HG02885 (cell line): ENCODE results near the gene GAST.
"Not testable (repeated sequence)": the region's sequence is repeated elsewhere in the genome, so short reads cannot be mapped to it uniquely, and the experiment has no call there.

Experiments
- ATAC-seq: cut with Tn5 transposase; IDR thresholded peaks from one replicate; pipeline ENCODE4 v1.9.1; 2021; ENCODE audit warnings: mild to moderate bottlenecking; ENCODE audit not compliant: unreplicated experiment, poor library complexity

The GAST gene

DNA sequence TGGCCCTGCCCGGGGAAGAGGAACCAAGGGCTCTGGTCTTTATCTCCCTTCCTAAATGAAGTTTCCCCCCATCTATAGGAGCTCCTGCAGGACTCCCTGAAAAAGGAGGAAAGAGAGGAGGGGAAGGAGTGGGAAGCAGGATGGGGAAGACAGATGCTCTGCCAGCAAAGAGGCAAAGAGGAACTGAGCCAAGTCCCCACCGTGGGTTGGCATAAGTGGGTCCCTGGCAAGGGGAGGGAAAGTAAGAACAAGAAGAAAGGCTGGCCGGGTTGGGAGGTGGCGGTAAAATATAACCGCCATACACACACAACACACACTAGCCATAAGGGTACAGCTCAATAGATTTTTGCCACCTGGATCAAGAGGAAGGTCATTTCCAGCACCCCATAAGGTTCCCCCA lies 29.5 kb upstream of the GAST start:
- no peak for ATAC-seq

DNA sequence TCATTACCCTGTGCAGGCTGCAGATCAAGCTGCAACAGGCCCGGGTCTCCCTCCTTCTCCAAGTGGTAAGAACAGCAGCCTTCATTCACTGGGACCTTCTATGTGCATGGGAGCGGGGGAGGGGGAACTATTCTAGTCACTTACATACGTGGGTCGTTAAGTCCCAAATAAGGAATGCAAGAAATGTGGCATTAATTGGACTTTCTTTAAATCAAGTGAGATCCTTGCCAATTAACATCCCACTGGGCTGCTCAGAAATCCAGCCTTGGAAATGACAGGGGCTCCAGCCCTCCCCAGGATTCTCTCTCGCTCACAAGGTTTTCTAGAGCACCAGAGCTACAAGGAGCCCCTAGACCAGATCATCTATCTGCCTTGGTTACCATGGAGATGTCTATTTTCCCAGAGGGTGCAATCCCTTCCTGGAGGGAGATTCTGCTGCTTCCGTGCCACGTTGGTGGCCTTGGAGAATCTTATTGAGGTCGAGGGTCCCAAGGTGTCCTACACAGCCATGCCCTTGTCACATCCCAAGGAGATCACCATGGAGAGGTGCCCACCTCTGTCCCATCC lies 28.6 kb upstream of the GAST start:
- no peak for ATAC-seq

DNA sequence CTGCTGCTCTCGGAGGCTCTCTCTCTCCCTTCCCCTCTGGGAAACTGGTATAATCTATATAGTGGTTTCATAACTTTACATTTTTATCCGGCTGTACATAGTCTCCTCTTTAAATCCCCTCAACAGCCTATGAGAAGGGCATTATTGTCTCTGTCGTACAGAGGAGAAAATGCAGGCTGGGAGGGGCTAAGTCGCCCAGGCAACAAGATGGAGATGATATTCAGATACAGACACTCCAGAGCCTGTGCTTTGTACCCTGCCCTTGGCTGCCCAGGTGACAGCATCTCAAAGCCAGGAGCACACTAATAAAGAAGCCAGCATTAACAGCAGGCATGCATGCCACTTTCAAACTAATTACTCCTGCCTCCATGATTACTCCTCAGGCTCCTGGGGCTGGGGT lies 28.1 kb upstream of the GAST start:
- ATAC-seq = no peak

DNA sequence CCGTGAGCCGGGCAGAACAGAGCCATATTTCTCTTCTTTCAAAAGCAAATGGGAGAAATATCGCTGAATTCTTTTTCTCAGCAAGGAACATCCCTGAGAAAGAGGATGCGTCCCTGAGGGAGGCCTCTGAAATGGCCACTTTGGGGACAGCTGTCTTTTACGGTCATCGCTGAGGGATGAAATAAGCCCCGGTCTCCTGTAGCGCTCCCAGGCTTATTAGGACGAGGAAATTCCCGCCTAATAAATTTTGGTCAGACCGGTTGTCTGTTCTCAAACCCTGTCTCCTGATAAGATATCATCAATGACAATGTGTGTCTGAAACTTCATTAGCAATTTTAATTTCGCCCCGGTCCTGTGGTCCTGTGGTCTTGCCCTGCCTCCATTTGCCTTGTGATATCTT lies 26.4 kb upstream of the GAST start:
- ATAC-seq = not testable (repeated sequence)

DNA sequence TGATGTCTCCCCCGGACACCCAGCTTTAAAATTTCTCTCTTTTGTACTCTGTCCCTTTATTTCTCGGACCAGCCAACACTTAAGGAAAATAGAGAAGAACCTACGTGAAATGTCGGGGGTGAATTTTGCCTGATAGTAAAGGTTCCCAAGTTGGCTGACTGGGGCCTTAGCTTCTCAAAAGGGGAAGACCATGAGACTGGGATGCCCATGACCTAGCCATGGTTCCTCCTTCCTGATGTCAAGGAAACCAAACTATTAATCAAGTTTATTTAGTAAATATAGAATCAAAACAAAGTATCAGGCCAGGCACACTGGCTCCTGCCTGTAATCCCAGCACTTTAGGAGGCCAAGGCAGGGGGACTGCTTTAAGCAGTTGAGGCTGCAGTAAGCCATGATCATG lies 25.9 kb upstream of the GAST start:
- no peak for ATAC-seq

DNA sequence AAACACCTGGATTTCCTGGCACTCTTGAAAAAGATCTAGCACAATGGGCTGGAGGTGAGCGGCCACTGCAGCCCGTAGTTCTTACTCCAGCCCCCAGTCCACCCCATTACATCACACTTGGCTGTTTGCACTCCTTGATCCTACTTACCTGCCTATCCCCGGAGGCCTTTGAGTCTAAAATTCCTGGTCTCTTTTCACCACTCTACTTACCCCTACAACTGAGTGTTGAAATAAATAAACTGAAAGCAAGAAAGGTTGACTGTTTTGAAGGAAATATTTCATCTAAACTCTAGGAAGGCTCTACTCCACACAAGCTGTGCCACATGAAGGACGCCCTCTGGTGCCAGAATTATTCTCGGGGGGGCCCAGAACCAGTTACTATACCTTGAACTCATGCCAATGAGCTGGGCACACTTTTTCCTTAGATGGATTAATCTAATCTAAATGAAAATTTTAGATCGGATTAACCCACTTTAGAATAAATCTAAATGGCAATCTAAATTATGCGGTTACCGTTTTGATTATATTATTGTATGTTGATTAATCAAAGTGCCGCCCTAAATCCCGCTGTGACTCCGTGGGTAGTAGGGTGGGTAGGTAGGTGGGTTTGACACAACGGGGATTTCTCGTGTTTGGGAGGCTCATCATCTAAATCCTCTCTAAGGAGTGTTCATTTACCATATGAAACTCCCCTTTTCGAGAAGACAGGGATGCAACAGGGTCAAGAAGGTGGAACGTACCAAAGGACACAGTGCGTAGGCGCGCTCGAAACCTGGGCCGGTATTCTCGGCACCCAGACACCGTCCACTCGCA lies 24.1 kb upstream of the GAST start:
- ATAC-seq = peak; percentile 8

DNA sequence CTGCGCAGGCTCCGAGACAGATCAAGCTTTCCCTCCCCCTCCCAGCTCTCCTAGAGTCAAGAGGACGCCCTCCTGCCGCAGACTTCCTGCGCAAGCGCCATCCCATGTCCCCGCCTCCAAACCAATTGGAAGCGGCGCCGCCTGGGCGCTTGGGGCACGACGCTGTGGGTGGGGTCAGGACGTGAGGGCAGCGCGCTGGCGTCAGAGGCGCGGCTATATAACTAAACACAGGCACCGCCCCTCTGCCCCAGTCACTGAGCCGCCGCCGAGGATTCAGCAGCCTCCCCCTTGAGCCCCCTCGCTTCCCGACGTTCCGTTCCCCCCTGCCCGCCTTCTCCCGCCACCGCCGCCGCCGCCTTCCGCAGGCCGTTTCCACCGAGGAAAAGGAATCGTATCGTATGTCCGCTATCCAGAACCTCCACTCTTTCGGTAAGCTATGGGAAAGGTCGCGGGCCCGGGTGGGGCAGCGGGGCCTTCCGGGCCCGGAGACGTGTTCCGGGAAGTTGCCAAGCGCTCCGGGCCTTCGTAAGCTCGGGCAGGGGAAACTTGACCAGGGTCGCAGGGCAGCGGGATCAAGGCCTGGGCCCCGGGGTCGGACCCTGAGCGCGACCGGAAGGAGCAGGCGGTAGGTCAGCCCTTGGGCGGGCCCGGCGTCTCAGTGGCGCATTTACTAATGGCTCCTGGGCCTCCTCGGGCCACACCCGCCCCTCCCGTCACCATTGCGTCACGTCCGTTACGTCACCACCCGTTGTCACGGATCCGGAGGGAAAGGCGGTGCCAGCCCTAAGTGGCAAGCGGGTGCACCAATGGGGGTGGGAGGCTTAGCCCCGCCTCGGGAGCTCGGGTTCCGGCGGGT lies 23.3 kb upstream of the GAST start, which contains the start of gene EIF1:
EIF1 (plus strand) TSS at position 245 of the 856 bp plus-strand sequence; CDS start at position 399, 154 bp downstream.
- peak; percentile 76 for ATAC-seq

DNA sequence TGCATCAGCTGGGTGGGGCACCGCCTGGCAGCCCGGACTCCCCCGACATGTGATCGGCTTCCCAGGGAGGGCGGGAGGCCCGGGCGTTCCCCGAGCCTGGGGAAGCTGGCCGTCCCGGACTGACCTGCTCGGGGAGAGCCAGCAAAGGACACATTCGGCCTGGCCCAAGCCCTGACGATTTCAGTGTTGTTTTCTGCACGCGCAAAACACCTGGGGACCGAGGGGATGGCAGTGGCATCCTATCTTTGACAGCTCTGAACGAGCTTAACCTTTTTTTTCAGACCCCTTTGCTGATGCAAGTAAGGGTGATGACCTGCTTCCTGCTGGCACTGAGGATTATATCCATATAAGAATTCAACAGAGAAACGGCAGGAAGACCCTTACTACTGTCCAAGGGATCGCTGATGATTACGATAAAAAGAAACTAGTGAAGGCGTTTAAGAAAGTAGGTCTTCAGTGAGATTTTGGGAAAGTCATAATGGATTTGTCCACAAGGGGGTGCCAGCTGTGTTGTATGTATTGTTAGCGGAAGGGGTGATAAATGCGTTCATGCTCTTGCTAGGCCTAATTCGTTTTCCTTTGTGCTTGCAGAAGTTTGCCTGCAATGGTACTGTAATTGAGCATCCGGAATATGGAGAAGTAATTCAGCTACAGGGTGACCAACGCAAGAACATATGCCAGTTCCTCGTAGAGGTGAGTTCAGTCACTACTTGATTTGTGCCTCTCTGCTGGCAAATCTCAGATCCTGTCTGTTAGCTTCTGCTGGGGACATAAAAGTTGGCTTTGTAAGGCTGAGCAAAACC lies 22.4 kb upstream of the GAST start:
- no peak for ATAC-seq

DNA sequence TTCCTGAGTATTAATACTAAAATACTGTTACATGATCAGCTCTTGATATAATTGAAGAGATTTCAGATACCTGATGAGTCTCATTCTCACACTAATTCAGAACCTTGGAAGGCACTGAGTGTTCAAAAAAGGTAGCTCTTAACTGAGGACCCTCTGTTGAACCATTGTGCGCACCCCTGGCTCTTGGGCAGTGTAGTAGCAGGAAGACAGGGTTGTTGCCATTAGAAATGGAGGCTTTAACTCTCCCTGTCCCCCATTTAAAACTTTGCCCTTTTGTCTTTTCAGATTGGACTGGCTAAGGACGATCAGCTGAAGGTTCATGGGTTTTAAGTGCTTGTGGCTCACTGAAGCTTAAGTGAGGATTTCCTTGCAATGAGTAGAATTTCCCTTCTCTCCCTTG lies 21.6 kb upstream of the GAST start:
- ATAC-seq = no peak

DNA sequence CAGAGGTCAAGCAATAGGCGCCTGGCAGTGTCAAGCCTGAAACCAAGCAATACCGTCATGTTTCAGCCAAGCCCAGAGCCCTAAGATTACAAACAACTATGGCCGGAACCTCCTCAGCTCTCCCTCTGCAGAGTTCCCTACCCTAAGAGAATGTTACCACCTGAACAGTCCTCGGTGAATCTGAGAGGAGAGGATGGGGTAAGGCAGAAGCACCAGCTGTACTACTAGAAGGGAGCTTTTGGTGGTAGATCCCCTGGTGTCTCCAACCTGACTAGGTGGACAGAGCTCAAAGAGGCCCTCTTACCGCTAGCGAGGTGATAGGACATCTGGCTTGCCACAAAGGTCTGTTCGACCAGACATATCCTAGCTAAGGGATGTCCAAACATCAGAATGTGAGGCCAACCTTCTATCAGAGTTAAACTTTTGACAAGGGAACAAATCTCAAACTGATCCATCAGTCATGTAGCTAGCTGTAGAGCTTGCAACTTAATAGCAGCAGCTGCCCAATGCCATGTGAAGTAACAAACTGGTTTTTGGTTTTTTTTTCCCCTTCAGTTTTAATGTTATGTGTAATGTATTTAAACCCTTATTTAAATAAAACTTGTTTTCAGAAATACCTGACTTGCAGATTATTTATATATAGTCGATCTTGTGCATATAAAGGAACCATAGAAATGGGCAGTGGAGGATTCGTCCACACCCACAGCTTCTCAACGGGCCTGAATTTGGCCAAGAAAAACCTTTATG lies 20.9 kb upstream of the GAST start:
- no peak for ATAC-seq

DNA sequence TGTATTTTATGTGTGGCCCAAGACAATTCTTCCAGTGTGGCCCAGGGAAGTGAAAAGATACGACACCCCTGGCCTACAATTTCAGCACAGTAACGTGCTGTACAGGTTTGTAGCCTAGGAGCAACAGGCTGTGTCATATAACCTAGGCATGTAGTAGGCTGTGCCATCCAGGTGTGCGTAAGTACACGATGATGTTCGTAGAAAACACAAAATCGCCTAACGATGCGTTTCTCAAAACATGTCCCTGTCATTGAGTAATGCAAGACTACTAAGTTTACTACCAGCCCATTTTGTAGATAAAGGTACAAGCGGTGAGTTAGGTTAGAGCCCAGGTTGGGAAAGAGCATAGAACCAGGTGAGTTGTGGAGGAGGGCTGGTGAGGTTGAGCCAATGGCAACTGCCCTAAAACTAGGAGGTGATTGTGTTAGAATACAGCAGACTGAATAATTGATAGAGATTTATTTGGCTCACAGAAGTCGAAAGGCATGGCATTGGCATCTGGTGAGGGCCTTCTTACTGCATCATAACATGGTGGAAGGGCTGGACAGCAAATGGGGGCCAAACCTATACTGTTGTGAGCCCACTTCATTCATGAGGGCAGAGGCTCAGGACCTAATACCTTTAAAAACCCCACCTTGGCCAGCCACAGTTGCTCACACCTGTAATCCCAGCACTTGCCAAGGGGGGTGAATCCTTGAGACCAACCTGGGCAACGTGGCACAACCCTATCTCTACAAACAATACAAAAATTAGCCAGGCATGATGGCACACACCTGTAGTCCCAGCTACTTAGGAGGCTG lies 19.2 kb upstream of the GAST start:
- ATAC-seq = no peak

DNA sequence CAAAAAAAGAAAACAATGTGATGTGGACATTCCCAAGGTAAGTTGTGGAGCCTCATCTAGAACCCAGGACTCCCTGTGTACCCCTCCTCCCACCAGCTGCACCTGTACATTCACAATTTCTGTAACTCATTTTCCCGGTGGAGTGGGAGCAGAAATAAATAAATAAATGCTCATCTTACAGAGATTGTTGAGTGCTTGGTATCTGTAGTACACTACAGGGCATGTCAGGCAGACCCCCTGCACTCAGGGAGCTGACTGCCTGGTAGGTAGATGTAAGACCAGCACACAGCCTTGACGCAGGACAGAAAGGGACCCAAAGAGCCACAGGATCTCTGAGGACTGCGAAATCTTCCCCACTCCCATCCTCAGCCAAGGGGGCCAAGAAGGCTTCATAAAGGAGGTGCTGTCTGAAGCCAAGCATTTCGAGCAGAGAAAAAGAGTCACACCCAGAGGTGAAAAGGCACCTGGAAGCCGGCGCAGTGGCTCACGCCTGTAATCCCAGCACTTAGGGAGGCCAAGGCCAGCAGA lies 16.9 kb upstream of the GAST start:
- no peak for ATAC-seq

DNA sequence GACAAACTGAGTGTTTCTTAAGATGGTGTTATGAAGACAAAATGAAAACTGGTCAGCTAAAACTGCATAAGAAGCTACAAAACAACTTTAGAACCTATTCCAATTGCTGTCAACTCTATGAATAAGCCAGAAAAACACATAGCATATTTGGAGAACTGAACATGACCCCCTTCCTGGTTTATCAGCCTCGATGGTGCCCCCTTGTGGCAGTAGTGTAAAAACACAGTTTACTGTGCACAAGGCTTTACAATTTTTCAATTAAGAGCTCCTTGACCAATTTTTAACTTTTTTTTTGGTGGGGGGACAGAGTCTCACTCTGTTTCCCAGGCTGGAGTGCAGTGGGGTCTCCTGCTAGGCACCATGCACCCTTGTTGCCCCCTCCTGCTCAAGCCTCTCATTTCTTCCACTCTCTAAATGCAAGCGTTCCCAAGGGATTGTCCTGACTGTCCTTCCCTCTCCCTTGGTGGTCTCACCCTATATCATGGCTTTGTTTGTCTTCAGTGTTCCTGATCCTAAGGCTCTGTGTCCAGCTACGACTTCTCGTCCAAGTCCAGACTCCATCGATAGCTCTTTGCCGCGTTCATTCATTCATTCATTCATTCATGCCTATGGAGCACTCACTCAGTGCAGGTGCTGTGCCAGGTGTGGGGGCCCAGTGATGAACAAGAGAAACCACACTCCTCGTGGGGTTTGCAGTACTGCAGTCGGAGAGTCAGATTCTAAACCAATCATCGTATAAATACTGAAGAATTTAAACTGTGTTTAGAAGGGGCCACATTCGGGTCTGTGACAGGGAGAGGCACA lies 16.0 kb upstream of the GAST start:
- no peak for ATAC-seq

DNA sequence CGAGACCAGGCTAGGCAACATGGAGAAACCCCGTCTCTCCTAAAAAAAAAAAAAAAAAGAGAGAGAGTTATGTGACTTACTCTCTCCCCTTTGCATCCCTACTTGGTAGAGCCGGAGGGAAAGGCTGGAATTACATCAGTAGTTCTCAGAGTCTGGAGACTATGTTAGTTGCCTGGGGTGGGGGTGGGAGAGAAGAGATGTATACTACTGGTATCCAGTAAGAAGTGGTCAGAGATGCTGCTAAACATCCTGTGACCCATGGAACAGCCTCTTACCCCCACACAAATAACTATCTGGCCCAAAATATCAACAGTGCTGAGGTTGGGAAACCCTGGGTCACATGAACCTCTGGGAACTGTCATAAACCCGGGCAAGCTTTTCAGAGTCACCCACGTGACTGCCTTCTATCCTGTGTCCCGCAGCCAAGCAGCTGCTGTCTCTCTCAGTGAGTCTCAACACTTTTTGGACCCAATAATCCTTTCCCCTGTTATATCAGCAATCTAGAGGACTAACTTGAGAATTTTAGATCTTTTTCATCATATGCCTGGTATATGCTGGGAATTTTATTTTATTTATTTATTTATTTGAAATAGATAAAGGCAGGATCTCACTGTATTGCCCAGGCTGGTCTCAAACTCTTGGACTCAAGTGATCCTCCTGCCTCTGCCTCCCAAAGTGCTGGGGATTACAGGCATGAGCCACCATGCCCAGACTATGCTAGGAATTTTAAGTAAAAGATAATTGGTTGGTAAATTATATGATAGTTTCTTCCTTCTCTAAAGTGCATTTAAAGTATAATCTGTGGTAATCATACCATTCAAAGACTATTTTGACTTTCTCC lies 14.8 kb upstream of the GAST start:
- no peak for ATAC-seq

DNA sequence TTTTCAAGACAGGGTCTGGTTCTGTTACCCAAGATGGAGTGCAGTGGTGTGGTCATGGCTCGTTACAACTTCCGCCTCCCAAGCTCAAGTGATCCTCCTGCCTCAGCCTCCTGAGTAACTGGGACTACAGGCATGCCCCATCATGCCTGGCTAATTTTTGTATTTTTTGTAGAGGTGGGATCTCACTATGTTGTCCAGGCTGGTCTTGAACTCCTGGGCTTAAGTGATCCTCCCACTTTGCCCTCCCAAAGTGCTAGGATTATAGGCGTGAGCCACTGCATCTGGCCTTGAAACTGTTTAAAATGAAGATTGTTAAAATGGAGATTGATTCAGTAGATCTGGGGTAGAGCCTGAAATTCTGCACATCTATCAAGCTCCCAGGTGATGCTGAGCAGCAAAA lies 11.3 kb upstream of the GAST start:
- not testable (repeated sequence) for ATAC-seq

DNA sequence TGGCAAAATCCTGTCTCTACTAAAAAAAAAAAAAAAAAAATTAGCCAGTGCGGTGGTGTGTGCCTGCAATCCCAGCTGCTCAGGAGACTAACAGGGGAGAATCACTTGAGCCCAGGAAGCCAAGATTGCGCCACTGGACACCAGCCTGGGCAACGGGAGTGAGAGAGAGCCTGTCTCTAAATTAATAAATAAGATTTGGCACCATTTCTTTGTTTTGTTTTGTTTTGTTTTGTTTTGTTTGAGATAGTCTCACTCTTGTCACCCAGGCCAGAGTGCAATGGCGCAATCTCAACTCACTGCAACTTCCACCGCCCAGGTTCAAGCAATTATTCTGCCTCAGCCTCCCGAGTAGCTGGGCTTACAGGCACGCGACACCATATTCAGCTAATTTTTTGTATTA lies 9.4 kb upstream of the GAST start:
- ATAC-seq = no peak
